Liver (tissue), 9 donors: ENCODE results near the gene TRDN. TPM values are rescaled to one million over a fixed set of nuclear protein-coding genes. Genes with fewer than 3 reads are reported as not detected.

Experiments
- DNase-seq: peaks from one replicate; pipeline ENCODE4 v3.0.0-alpha.2; 2017; ENCODE audit warnings: low spot score
- H3K27ac ChIP-seq, 2 donors: one replicate each; pipeline ENCODE4 v1.7.0; 2013; ENCODE audit warnings: inconsistent platforms in 2 of 2, low read length in 2 of 2, control low read depth in 1 of 2, low read depth in 1 of 2, mild to moderate bottlenecking in 1 of 2
- H3K27me3 ChIP-seq, 4 donors: one replicate each; pipeline versions ENCODE4 v1.6.1 to v1.7.0; 2013; ENCODE audit warnings: low read length in 3 of 4, inconsistent platforms in 1 of 4, mild to moderate bottlenecking in 1 of 4, moderate library complexity in 1 of 4; ENCODE audit not compliant: control insufficient read depth in 4 of 4, insufficient read depth in 4 of 4
- H3K36me3 ChIP-seq, 4 donors: one replicate each; pipeline versions ENCODE4 v1.6.1 to v1.7.0; 2013; ENCODE audit warnings: low read length in 3 of 4, mild to moderate bottlenecking in 3 of 4, low read depth in 1 of 4, moderate library complexity in 1 of 4; ENCODE audit not compliant: control insufficient read depth in 4 of 4, insufficient read depth in 3 of 4
- H3K4me1 ChIP-seq, 4 donors: one replicate each; pipeline versions ENCODE4 v1.6.1 to v1.7.0; 2013; ENCODE audit warnings: low read length in 3 of 4, mild to moderate bottlenecking in 3 of 4, moderate library complexity in 1 of 4; ENCODE audit not compliant: control insufficient read depth in 4 of 4, insufficient read depth in 4 of 4
- H3K4me3 ChIP-seq, 3 donors: one replicate each; pipeline versions ENCODE4 v1.6.1 to v1.7.0; 2013; ENCODE audit warnings: low read length in 3 of 3, control low read depth in 1 of 3, low read depth in 1 of 3, mild to moderate bottlenecking in 1 of 3
- H3K9ac ChIP-seq, 2 donors: one replicate each; pipeline ENCODE4 v1.7.0; 2013; ENCODE audit warnings: low read length in 2 of 2, mild to moderate bottlenecking in 2 of 2, moderate library complexity in 2 of 2, control low read depth in 1 of 2, low read depth in 1 of 2
- H3K9me3 ChIP-seq, 4 donors: one replicate each; pipeline versions ENCODE4 v1.6.1 to v1.7.0; 2013; ENCODE audit warnings: low read length in 3 of 4; ENCODE audit not compliant: control insufficient read depth in 4 of 4
- ATF3 ChIP-seq: IDR thresholded peaks from 2 replicates; pipeline ENCODE4 v1.6.1; 2016; ENCODE audit warnings: antibody characterized with exemption
- CTCF ChIP-seq: fragments of 150-350 bp; IDR thresholded peaks from 2 replicates; pipeline ENCODE4 v1.5.1; 2017; ENCODE audit warnings: improper control_type of control experiment, low read depth, low read length; ENCODE audit not compliant: missing input control
- EGR1 ChIP-seq, 2 donors: IDR thresholded peaks; 2 replicates each; pipeline ENCODE4 v1.6.1; 2016 to 2018; ENCODE audit warnings: antibody characterized with exemption in 2 of 2, low read depth in 2 of 2
- FOXA1 ChIP-seq: IDR thresholded peaks from 2 replicates; pipeline ENCODE4 v1.6.1; 2016; ENCODE audit warnings: antibody characterized with exemption
- FOXA2 ChIP-seq: IDR thresholded peaks from 2 replicates; pipeline ENCODE4 v1.6.1; 2016; ENCODE audit warnings: antibody characterized with exemption
- GABPA ChIP-seq, 2 donors: IDR thresholded peaks in 1 of 2; conservative IDR thresholded peaks in 1 of 2; 2 replicates each; pipeline ENCODE4 v1.6.1; 2016; ENCODE audit warnings: antibody characterized with exemption in 2 of 2, mild to moderate bottlenecking in 1 of 2, moderate library complexity in 1 of 2
- HNF4A ChIP-seq, 2 donors: conservative IDR thresholded peaks; 2 replicates each; pipeline ENCODE4 v1.6.1; 2016; ENCODE audit warnings: antibody characterized with exemption in 2 of 2, mild to moderate bottlenecking in 2 of 2
- HNF4G ChIP-seq: IDR thresholded peaks from 2 replicates; pipeline ENCODE4 v1.6.1; 2016; ENCODE audit warnings: antibody characterized with exemption
- JUND ChIP-seq, 2 donors: IDR thresholded peaks; 2 replicates each; pipeline ENCODE4 v1.6.1; 2016; ENCODE audit warnings: antibody characterized with exemption in 2 of 2
- MAX ChIP-seq: IDR thresholded peaks from 2 replicates; pipeline ENCODE4 v1.6.1; 2016; ENCODE audit warnings: antibody characterized with exemption
- NR2F2 ChIP-seq: IDR thresholded peaks from 2 replicates; pipeline ENCODE4 v1.6.1; 2016; ENCODE audit warnings: antibody characterized with exemption
- RAD21 ChIP-seq, 2 donors: IDR thresholded peaks; 2 replicates each; pipeline ENCODE4 v1.6.1; 2016; ENCODE audit warnings: antibody characterized with exemption in 2 of 2, mild to moderate bottlenecking in 2 of 2
- REST ChIP-seq: IDR thresholded peaks from 2 replicates; pipeline ENCODE4 v1.6.1; 2016; ENCODE audit warnings: antibody characterized with exemption, mild to moderate bottlenecking
- RXRA ChIP-seq, 2 donors: IDR thresholded peaks; 2 replicates each; pipeline ENCODE4 v1.6.1; 2017 to 2018; ENCODE audit warnings: antibody characterized with exemption in 2 of 2, mild to moderate bottlenecking in 1 of 2
- SP1 ChIP-seq: IDR thresholded peaks from 2 replicates; pipeline ENCODE4 v1.6.1; 2018; ENCODE audit warnings: antibody characterized with exemption, mild to moderate bottlenecking
- TAF1 ChIP-seq: conservative IDR thresholded peaks from 2 replicates; pipeline ENCODE4 v1.6.1; 2016; ENCODE audit warnings: antibody characterized with exemption, mild to moderate bottlenecking
- YY1 ChIP-seq: IDR thresholded peaks from 2 replicates; pipeline ENCODE4 v1.6.1; 2016; ENCODE audit warnings: antibody characterized with exemption, mild to moderate bottlenecking
- ZBTB33 ChIP-seq: IDR thresholded peaks from 2 replicates; pipeline ENCODE4 v1.6.1; 2016; ENCODE audit warnings: antibody characterized with exemption
- WGBS: extraction: QIAGEN DNeasy Blood & Tissue Kit; methylation state at CpG from one replicate; pipeline ENCODE4 v1.1.7; 2013; 5-methylcytosine and 5-hydroxymethylcytosine counted together
- polyA plus RNA-seq, 2 donors: library from polyadenylated mRNA; stranded (reverse) in 1 of 2; unstranded in 1 of 2; fragments of 200-250 nt in 1 of 2; fragments of >200 nt in 1 of 2; fragmentation: Nextera tagmentation in 1 of 2; extraction: Ambion mirVana in 1 of 2; gene quantifications; one replicate each; pipeline versions ENCODE4 v1.2.1 to v1.2.3, GENCODE V29; 2013 to 2015
- total RNA-seq, 2 donors: library from RNA; depleted of rRNA; stranded (reverse); fragments of >200 nt; gene quantifications; one replicate each; pipeline ENCODE4 v1.2.3, GENCODE V29; 2014
- donor health status: healthy.
- donor health status: healthy.
- donor health status: healthy.
- donor health status: healthy.
- donor health status: healthy.

Gene TRDN
- total and polyA plus RNA-seq, 4 donors = 0.08 to 0.79 TPM; not detected in 2

- TF ChIP-seq FOXA1 (no peak), NR2F2 (no peak)
Measured at GRCh38 chr6:123509112-123509511, 127.6 kb downstream of the TRDN start (continued).

- no peaks in the 10 kb centered on the region for H3K4me1 ChIP-seq
- WGBS = 57% methylated on average over 2 of the region's 2 CpGs
- H3K27me3 ChIP-seq = no peaks in the 10 kb centered on the region
- H3K9ac ChIP-seq = no peak overlapping the region
- TF ChIP-seq YY1 (no peak), CTCF (no peak), MAX (no peak), SP1 (no peak), FOXA1 (no peak), FOXA2 (no peak), NR2F2 (no peak), RXRA (IDR thresholded peaks at IDR 0.05) (no peak), RAD21 (IDR thresholded peaks at IDR 0.05) (no peak), HNF4A (conservative IDR thresholded peaks at IDR 0.05) (no peak), ATF3 (no peak), REST (no peak), HNF4G (no peak), TAF1 (no peak), EGR1 (IDR thresholded peaks at IDR 0.05; ENCODE audit: low read depth in 2 of 2) (no peak), ZBTB33 (no peak), JUND (IDR thresholded peaks at IDR 0.05) (no peak), GABPA (IDR thresholded peaks at IDR 0.05 in 1 of 2, conservative IDR thresholded peaks at IDR 0.05 in 1 of 2) (no peak)
- no peak overlapping the region for H3K27ac ChIP-seq
- no peaks in the 10 kb centered on the region for H3K9me3 ChIP-seq
- DNase-seq = no peak
- no peaks in the 10 kb centered on the region for H3K36me3 ChIP-seq
- no peak overlapping the region for H3K4me3 ChIP-seq
Measured at GRCh38 chr6:123508290-123508689, 128.5 kb downstream of the TRDN start.
